HG03439 (cell line): ENCODE results near the gene PALM.
"Not testable (repeated sequence)": the region's sequence is repeated elsewhere in the genome, so short reads cannot be mapped to it uniquely, and the experiment has no call there.

Source experiments
- ATAC-seq: cut with Tn5 transposase; IDR thresholded peaks from one replicate; pipeline ENCODE4 v1.9.1; 2021; ENCODE audit warnings: mild to moderate bottlenecking, moderate library complexity; ENCODE audit not compliant: unreplicated experiment

The PALM gene

GRCh38 chr19:729965-730668 lies 21.4 kb downstream of the PALM start:
- ATAC-seq, result no peak

GRCh38 chr19:731000-731399 lies 22.3 kb downstream of the PALM start:
- ATAC-seq, result no peak

- ATAC-seq, result no peak
Measured at GRCh38 chr19:732148-733069, 23.7 kb downstream of the PALM start.

- ATAC-seq, result no peak
Measured at GRCh38 chr19:734716-735115, 26.0 kb downstream of the PALM start.

GRCh38 chr19:736125-736524 lies 27.4 kb downstream of the PALM start:
- no peak for ATAC-seq

- ATAC-seq, result no peak
Measured at GRCh38 chr19:737591-738093, 28.9 kb downstream of the PALM start.

- ATAC-seq, result no peak
Measured at GRCh38 chr19:738509-739128, 29.9 kb downstream of the PALM start.

GRCh38 chr19:739998-740715 lies 31.4 kb downstream of the PALM start:
- no peak for ATAC-seq

GRCh38 chr19:740816-741505 lies 32.2 kb downstream of the PALM start:
- not testable (repeated sequence) for ATAC-seq

- no peak for ATAC-seq
Measured at GRCh38 chr19:741506-742131, 32.9 kb downstream of the PALM start.

- ATAC-seq, result no peak
Measured at GRCh38 chr19:742540-743075, 33.9 kb downstream of the PALM start.

GRCh38 chr19:743168-743687 lies 34.5 kb downstream of the PALM start:
- no peak for ATAC-seq

- ATAC-seq, result not testable (repeated sequence)
Measured at GRCh38 chr19:745138-745537, 36.4 kb downstream of the PALM start.

- ATAC-seq, result no peak
Measured at GRCh38 chr19:746208-746819, 37.6 kb downstream of the PALM start.

GRCh38 chr19:746956-747355 lies 38.2 kb downstream of the PALM start:
- no peak for ATAC-seq

GRCh38 chr19:747432-748273 lies 38.9 kb downstream of the PALM start:
- no peak for ATAC-seq

- ATAC-seq, result no peak
Measured at GRCh38 chr19:748274-748598, 39.5 kb downstream of the PALM start.

- no peak for ATAC-seq
Measured at GRCh38 chr19:749811-750210, 41.1 kb downstream of the PALM start.
